A673 (cell line): ENCODE measurements around the gene ZFYVE21.

Experiments
- CTCF ChIP-seq: fragments of 300-800, 200-600 bp; sonication (generic); conservative IDR thresholded peaks from 2 replicates; pipeline ENCODE4 v1.5.1; 2017; ENCODE audit warnings: low read depth, mild to moderate bottlenecking, antibody characterized with exemption, low read length, moderate library complexity, mixed read lengths
- EZH2 ChIP-seq: fragments of 200-600 bp; sonication (generic); IDR thresholded peaks from 2 replicates; pipeline ENCODE4 v1.6.1; 2017; ENCODE audit warnings: borderline replicate concordance, low read depth, mild to moderate bottlenecking, mixed read lengths, antibody characterized with exemption, low read length; ENCODE audit not compliant: poor library complexity, severe bottlenecking

- TF ChIP-seq CTCF (no peak), EZH2 (no peak)
These were observed 27.9 kb upstream of the ZFYVE21 start for GRCh38 chr14:103687712-103688111.
